HepG2 (cell line): ENCODE measurements around the gene ANKS1A. TPM values are rescaled to one million over a fixed set of nuclear protein-coding genes. Genes with fewer than 3 reads are reported as not detected.
A peak's percentile ranks its signal among the peaks of the same experiment; 100 is the strongest.

Experiments
- AHR ChIP-seq: IDR thresholded peaks from 2 replicates; pipeline ENCODE4 v1.6.1; 2018; ENCODE audit warnings: missing genetic modification reagents, missing compliant biosample characterization
- BORCS8-MEF2B ChIP-seq: sonication (generic); formaldehyde crosslinking; IDR thresholded peaks from 2 replicates; pipeline ENCODE4 v1.8.0; 2022; ENCODE audit warnings: mild to moderate bottlenecking, missing genetic modification reagents
- ELF3 ChIP-seq: IDR thresholded peaks from 2 replicates; pipeline ENCODE4 v1.6.1; 2016; ENCODE audit warnings: missing genetic modification reagents, missing compliant biosample characterization
- HCFC1 ChIP-seq: fragments of 150-350 bp; IDR thresholded peaks from 2 replicates; pipeline ENCODE4 v1.6.1; 2014; ENCODE audit warnings: low read depth, low read length
- HOXA9 ChIP-seq: sonication (generic); formaldehyde crosslinking; IDR thresholded peaks from 2 replicates; pipeline ENCODE4 v1.8.1; 2022; ENCODE audit warnings: missing genetic modification reagents, mild to moderate bottlenecking, moderate library complexity, borderline replicate concordance
- KLF9 ChIP-seq: IDR thresholded peaks from 2 replicates; pipeline ENCODE4 v1.6.1; 2016; ENCODE audit warnings: low read depth
- REPIN1 ChIP-seq: sonication (generic); formaldehyde crosslinking; IDR thresholded peaks from 2 replicates; pipeline ENCODE4 v1.8.0; 2022; ENCODE audit warnings: missing genetic modification reagents, low read depth, mild to moderate bottlenecking, borderline replicate concordance
- ZNF138 ChIP-seq: sonication (generic); formaldehyde crosslinking; IDR thresholded peaks from 2 replicates; pipeline ENCODE4 v1.5.0; 2020; ENCODE audit warnings: mild to moderate bottlenecking, low read depth, missing genetic modification reagents
- ZNF225 ChIP-seq: sonication (generic); formaldehyde crosslinking; IDR thresholded peaks from 2 replicates; pipeline ENCODE4 v1.4.0; 2020; ENCODE audit warnings: mild to moderate bottlenecking, missing genetic modification reagents
- ZNF44 ChIP-seq: sonication (generic); formaldehyde crosslinking; IDR thresholded peaks from 2 replicates; pipeline ENCODE4 v1.5.1; 2020; ENCODE audit warnings: mild to moderate bottlenecking, missing genetic modification reagents
- ZNF547 ChIP-seq: sonication (generic); formaldehyde crosslinking; IDR thresholded peaks from 2 replicates; pipeline ENCODE4 v1.5.1; 2020; ENCODE audit warnings: mild to moderate bottlenecking, missing genetic modification reagents
- ZNF790 ChIP-seq: sonication (generic); formaldehyde crosslinking; IDR thresholded peaks from 2 replicates; pipeline ENCODE4 v1.8.0; 2022; ENCODE audit warnings: missing genetic modification reagents, mild to moderate bottlenecking, borderline replicate concordance
- polyA plus RNA-seq, 8 experiments: library from polyadenylated mRNA; depleted of rRNA in 3 of 8; stranded (reverse) in 7 of 8; unstranded in 1 of 8; fragments of >200 nt; fragmentation: Illumina TruSeq in 4 of 8; extraction: Trizol in 4 of 8; gene quantifications; 2 replicates each; pipeline versions ENCODE4 v1.2.1 to v1.2.3, GENCODE V29; 2011 to 2016; ENCODE audit warnings: low read depth in 4 of 8, missing spikeins in 1 of 8, mixed read lengths in 1 of 8; ENCODE audit not compliant: insufficient read depth in 1 of 8
- total RNA-seq, 5 experiments: library from RNA; depleted of rRNA; stranded (reverse); fragments of >200 nt; fragmentation: Illumina TruSeq; extraction: Trizol; gene quantifications; 2 replicates each; pipeline ENCODE4 v1.2.3, GENCODE V29; 2016; ENCODE audit warnings: low read depth in 1 of 5
- TF ChIP-seq, protein P1 (sequence below): sonication (generic); formaldehyde crosslinking; IDR thresholded peaks from 2 replicates; pipeline ENCODE4 v1.5.1; 2020; ENCODE audit warnings: missing genetic modification reagents, mild to moderate bottlenecking, borderline replicate concordance
- TF ChIP-seq, protein P2 (sequence below): sonication (generic); formaldehyde crosslinking; IDR thresholded peaks from 2 replicates; pipeline ENCODE4 v1.8.1; 2022; ENCODE audit warnings: mild to moderate bottlenecking, missing genetic modification reagents
- TF ChIP-seq, protein P3 (sequence below): sonication (generic); formaldehyde crosslinking; IDR thresholded peaks from 2 replicates; pipeline ENCODE4 v1.8.1; 2023; ENCODE audit warnings: missing genetic modification reagents, mild to moderate bottlenecking, borderline replicate concordance
- TF ChIP-seq, protein P4 (sequence below): sonication (generic); formaldehyde crosslinking; IDR thresholded peaks from 2 replicates; pipeline ENCODE4 v1.5.1; 2020; ENCODE audit warnings: missing genetic modification reagents, mild to moderate bottlenecking, borderline replicate concordance
- TF ChIP-seq, protein P5 (sequence below): sonication (generic); formaldehyde crosslinking; IDR thresholded peaks from 2 replicates; pipeline ENCODE4 v1.5.1; 2020; ENCODE audit warnings: mild to moderate bottlenecking, moderate library complexity, missing genetic modification reagents
- TF ChIP-seq, protein P6 (sequence below): sonication (generic); formaldehyde crosslinking; IDR thresholded peaks from 2 replicates; pipeline ENCODE4 v1.4.0; 2020; ENCODE audit warnings: missing genetic modification reagents, borderline replicate concordance

Gene ANKS1A
- total and polyA plus RNA-seq, 2 of the 13 experiments (the other 11 are each of a cell fraction or from before 2014, with no cell fraction given), result 7.2 to 15.1 TPM

DNA sequence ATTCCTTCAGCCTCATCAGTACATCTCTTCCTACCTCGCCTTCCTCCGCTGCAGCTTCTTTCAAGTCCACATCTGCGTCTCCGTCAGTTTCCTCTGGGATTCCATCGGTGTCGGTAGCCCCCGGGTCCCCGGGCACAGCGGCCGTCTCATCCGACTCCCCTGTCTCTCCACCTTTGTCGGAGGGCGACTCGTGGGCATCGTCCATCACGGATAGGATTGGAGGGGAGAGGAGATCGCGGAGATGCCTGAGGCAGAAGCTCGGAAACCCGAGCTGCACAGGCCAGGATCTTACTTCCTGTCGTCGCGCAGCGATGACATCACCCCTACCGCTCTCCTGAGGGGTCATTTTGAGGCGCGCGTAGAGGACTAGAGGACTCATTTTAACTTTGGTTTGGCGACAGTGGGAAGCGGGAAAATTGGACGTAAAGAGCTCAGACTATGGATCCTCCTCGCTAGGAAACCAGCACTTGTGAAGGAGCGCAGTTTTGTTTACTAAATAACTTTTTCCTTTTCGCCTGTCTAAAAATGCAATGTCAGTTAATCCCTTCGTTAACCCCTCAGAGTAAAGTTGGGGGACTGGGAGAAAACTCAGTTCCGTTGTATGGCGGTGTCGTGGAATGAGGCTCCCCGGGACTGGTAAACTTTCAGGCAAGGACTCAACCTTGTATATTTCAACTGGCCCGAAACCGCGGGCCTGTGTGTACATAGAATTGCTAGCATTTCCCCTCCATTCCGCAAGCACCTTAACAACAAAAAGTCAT is 1.1 kb upstream of the ANKS1A start, which contains the start of gene TAF11 (continued):
- TF ChIP-seq, protein P1, sequence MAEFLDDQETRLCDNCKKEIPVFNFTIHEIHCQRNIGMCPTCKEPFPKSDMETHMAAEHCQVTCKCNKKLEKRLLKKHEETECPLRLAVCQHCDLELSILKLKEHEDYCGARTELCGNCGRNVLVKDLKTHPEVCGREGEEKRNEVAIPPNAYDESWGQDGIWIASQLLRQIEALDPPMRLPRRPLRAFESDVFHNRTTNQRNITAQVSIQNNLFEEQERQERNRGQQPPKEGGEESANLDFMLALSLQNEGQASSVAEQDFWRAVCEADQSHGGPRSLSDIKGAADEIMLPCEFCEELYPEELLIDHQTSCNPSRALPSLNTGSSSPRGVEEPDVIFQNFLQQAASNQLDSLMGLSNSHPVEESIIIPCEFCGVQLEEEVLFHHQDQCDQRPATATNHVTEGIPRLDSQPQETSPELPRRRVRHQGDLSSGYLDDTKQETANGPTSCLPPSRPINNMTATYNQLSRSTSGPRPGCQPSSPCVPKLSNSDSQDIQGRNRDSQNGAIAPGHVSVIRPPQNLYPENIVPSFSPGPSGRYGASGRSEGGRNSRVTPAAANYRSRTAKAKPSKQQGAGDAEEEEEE, result no peak
- TF ChIP-seq, protein P2, sequence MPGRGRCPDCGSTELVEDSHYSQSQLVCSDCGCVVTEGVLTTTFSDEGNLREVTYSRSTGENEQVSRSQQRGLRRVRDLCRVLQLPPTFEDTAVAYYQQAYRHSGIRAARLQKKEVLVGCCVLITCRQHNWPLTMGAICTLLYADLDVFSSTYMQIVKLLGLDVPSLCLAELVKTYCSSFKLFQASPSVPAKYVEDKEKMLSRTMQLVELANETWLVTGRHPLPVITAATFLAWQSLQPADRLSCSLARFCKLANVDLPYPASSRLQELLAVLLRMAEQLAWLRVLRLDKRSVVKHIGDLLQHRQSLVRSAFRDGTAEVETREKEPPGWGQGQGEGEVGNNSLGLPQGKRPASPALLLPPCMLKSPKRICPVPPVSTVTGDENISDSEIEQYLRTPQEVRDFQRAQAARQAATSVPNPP (CRISPR knock-in tag), result no peak
- TF ChIP-seq HCFC1 (peak; percentile 80), REPIN1 (CRISPR knock-in tag) (peak; percentile 69; the same call in 1 of the 2 replicates), ZNF547 (CRISPR knock-in tag) (peak; percentile 88), HOXA9 (peak; percentile 83), ZNF225 (peak; percentile 64), ZNF790 (CRISPR knock-in tag) (peak; percentile 71; the same call in 1 of the 2 replicates), ZNF138 (no peak; the same call in 1 of the 2 replicates), ELF3 (CRISPR knock-in tag) (peak; percentile 91), KLF9 (CRISPR knock-in tag) (peak; percentile 65; the same call in 1 of the 2 replicates), ZNF44 (peak; percentile 97; the same call in 1 of the 2 replicates), BORCS8-MEF2B (CRISPR knock-in tag) (peak; percentile 88; the same call in 1 of the 2 replicates), AHR (CRISPR knock-in tag) (no peak)
- TF ChIP-seq, protein P3, sequence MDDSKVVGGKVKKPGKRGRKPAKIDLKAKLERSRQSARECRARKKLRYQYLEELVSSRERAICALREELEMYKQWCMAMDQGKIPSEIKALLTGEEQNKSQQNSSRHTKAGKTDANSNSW (CRISPR knock-in tag), result no peak
- TF ChIP-seq, protein P4, sequence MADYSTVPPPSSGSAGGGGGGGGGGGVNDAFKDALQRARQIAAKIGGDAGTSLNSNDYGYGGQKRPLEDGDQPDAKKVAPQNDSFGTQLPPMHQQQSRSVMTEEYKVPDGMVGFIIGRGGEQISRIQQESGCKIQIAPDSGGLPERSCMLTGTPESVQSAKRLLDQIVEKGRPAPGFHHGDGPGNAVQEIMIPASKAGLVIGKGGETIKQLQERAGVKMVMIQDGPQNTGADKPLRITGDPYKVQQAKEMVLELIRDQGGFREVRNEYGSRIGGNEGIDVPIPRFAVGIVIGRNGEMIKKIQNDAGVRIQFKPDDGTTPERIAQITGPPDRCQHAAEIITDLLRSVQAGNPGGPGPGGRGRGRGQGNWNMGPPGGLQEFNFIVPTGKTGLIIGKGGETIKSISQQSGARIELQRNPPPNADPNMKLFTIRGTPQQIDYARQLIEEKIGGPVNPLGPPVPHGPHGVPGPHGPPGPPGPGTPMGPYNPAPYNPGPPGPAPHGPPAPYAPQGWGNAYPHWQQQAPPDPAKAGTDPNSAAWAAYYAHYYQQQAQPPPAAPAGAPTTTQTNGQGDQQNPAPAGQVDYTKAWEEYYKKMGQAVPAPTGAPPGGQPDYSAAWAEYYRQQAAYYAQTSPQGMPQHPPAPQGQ (CRISPR knock-in tag), result no peak
- TF ChIP-seq, protein P5, sequence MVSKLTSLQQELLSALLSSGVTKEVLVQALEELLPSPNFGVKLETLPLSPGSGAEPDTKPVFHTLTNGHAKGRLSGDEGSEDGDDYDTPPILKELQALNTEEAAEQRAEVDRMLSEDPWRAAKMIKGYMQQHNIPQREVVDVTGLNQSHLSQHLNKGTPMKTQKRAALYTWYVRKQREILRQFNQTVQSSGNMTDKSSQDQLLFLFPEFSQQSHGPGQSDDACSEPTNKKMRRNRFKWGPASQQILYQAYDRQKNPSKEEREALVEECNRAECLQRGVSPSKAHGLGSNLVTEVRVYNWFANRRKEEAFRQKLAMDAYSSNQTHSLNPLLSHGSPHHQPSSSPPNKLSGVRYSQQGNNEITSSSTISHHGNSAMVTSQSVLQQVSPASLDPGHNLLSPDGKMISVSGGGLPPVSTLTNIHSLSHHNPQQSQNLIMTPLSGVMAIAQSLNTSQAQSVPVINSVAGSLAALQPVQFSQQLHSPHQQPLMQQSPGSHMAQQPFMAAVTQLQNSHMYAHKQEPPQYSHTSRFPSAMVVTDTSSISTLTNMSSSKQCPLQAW (CRISPR knock-in tag), result peak; percentile 89
- TF ChIP-seq, protein P6, sequence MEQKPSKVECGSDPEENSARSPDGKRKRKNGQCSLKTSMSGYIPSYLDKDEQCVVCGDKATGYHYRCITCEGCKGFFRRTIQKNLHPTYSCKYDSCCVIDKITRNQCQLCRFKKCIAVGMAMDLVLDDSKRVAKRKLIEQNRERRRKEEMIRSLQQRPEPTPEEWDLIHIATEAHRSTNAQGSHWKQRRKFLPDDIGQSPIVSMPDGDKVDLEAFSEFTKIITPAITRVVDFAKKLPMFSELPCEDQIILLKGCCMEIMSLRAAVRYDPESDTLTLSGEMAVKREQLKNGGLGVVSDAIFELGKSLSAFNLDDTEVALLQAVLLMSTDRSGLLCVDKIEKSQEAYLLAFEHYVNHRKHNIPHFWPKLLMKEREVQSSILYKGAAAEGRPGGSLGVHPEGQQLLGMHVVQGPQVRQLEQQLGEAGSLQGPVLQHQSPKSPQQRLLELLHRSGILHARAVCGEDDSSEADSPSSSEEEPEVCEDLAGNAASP, result peak; percentile 84; the same call in 1 of the 2 replicates
